HCT116 (cell line): Measurements from ENCODE around the gene NDUFS5. TPM values are rescaled to one million over a fixed set of nuclear protein-coding genes. Genes with fewer than 3 reads are reported as not detected.
"Not testable (repeated sequence)": the region's sequence is repeated elsewhere in the genome, so short reads cannot be mapped to it uniquely, and the experiment has no call there.

ENCODE experiments used
- ATAC-seq: fragments of 200-7000 bp; cut with Tn5 transposase; 2 replicates; pipeline ENCODE4 v1.9.1; 2020; ENCODE audit warnings: mild to moderate bottlenecking, moderate library complexity
- BruUV-seq: library from RNA; stranded (reverse); fragments of 400-500 nt; replicated peaks from 2 replicates; lab custom pipeline; 2021; lab: Mats Ljungman, UMichigan
- CTCF ChIA-PET: fragments of 300-600 bp; sonication (Branson Sonifier 250); formaldehyde crosslinking; loops from one replicate; lab custom pipeline; 2021; ENCODE audit warnings: antibody characterized with exemption; lab: Charles Lee
- POLR2A ChIA-PET: fragments of 300-600, 350-600 bp; sonication (Branson Sonifier 250); formaldehyde crosslinking; loops from one replicate; lab custom pipeline; 2021; ENCODE audit warnings: antibody characterized with exemption; lab: Charles Lee
- RAD21 ChIA-PET, 2 experiments: fragments of 300-600 bp; sonication (Branson Sonifier 250); formaldehyde crosslinking; loops; one replicate each; lab custom pipeline; 2023; ENCODE audit warnings: low total read pairs in 2 of 2; ENCODE audit not compliant: uncharacterized antibody in 2 of 2, unreplicated experiment in 2 of 2, low non-redundant PET in 1 of 2; lab: Charles Lee
- DNase-seq: peaks from one replicate; pipeline ENCODE4 v3.0.0-alpha.2; 2010; ENCODE audit warnings: low read depth, low spot score
- H2AFZ ChIP-seq: fragments of 200-600 bp; shearing (Covaris generic), sonication (generic); 2 replicates; pipeline ENCODE4 v1.6.1; 2017; ENCODE audit warnings: low read depth, mixed run types, mixed read lengths, antibody characterized with exemption, low read length; ENCODE audit not compliant: poor library complexity, severe bottlenecking
- H3K27ac ChIP-seq: 2 replicates; pipeline ENCODE4 v1.5.1; 2012; ENCODE audit warnings: low read depth, low read length
- H3K27me3 ChIP-seq: fragments of 200-600 bp; sonication (generic); 2 replicates; pipeline ENCODE4 v1.6.1; 2016; ENCODE audit warnings: mixed run types, low read length, mixed read lengths; ENCODE audit not compliant: insufficient read depth
- H3K36me3 ChIP-seq, 2 experiments: fragments of 200-500 bp in 1 of 2; fragments of 200-600 bp in 1 of 2; sonication (Bioruptor generic) in 1 of 2; sonication (generic) in 1 of 2; 2 replicates each; pipeline versions ENCODE4 v1.5.1 to v1.6.1; 2014 to 2016; ENCODE audit warnings: low read length in 2 of 2, inconsistent platforms in 1 of 2, mixed read lengths in 1 of 2, mixed run types in 1 of 2; ENCODE audit not compliant: insufficient read depth in 2 of 2, control insufficient read depth in 1 of 2
- H3K4me1 ChIP-seq, 2 experiments: fragments of 200-600 bp in 1 of 2; sonication (generic) in 1 of 2; 2 replicates each; pipeline versions ENCODE4 v1.5.1 to v1.6.1; 2012 to 2017; ENCODE audit warnings: low read length in 2 of 2, inconsistent platforms in 1 of 2, mild to moderate bottlenecking in 1 of 2, mixed read lengths in 1 of 2, mixed run types in 1 of 2, moderate library complexity in 1 of 2; ENCODE audit not compliant: insufficient read depth in 2 of 2, control insufficient read depth in 1 of 2
- H3K4me2 ChIP-seq: fragments of 200-600 bp; sonication (generic); 2 replicates; pipeline ENCODE4 v1.6.1; 2017; ENCODE audit warnings: mixed run types, low read length, mixed read lengths
- H3K4me3 ChIP-seq, 2 experiments: fragments of 200-600 bp in 1 of 2; sonication (generic) in 1 of 2; replicated peaks in 1 of 2; 2 replicates each; pipeline ENCODE4 v1.5.1; 2011 to 2016; ENCODE audit warnings: low read length in 2 of 2, control low read depth in 1 of 2, low read depth in 1 of 2, mild to moderate bottlenecking in 1 of 2, mixed read lengths in 1 of 2, mixed run types in 1 of 2
- H3K79me2 ChIP-seq: fragments of 200-600 bp; sonication (generic); 2 replicates; pipeline ENCODE4 v1.6.1; 2017; ENCODE audit warnings: mild to moderate bottlenecking, mixed run types, low read length, moderate library complexity, mixed read lengths; ENCODE audit not compliant: insufficient read depth
- H3K9ac ChIP-seq: fragments of 200-600 bp; sonication (generic); 2 replicates; pipeline ENCODE4 v1.6.1; 2016; ENCODE audit warnings: low read length, mixed read lengths
- H3K9me2 ChIP-seq: fragments of 200-600 bp; sonication (generic), shearing (Covaris generic); 2 replicates; pipeline ENCODE4 v1.6.1; 2017; ENCODE audit warnings: mixed run types, mild to moderate bottlenecking, moderate library complexity; ENCODE audit not compliant: insufficient read depth
- H3K9me3 ChIP-seq, 2 experiments: fragments of 200-500 bp in 1 of 2; fragments of 200-600 bp in 1 of 2; sonication (Bioruptor generic) in 1 of 2; sonication (generic) in 1 of 2; 2 replicates each; pipeline ENCODE4 v1.6.1; 2014 to 2017; ENCODE audit warnings: low read length in 2 of 2, mixed read lengths in 2 of 2, inconsistent platforms in 1 of 2, low read depth in 1 of 2, mild to moderate bottlenecking in 1 of 2, mixed run types in 1 of 2, moderate library complexity in 1 of 2; ENCODE audit not compliant: control insufficient read depth in 1 of 2, insufficient read depth in 1 of 2
- H4K20me1 ChIP-seq: fragments of 200-600 bp; sonication (generic), shearing (Covaris generic); 2 replicates; pipeline ENCODE4 v1.6.1; 2017; ENCODE audit warnings: mixed run types, mild to moderate bottlenecking, moderate library complexity; ENCODE audit not compliant: insufficient read depth
- ATF3 ChIP-seq: IDR thresholded peaks from 2 replicates; pipeline ENCODE4 v1.6.1; 2012
- CEBPB ChIP-seq: IDR thresholded peaks from 2 replicates; pipeline ENCODE4 v1.6.1; 2012; ENCODE audit warnings: low read depth
- ELF1 ChIP-seq: IDR thresholded peaks from 2 replicates; pipeline ENCODE4 v1.6.1; 2012; ENCODE audit warnings: low read depth, borderline replicate concordance
- EZH2phosphoT487 ChIP-seq: fragments of 200-600 bp; IDR thresholded peaks from 2 replicates; pipeline ENCODE4 v1.6.1; 2018; ENCODE audit warnings: antibody characterized with exemption, borderline replicate concordance
- POLR2AphosphoS5 ChIP-seq: IDR thresholded peaks from 2 replicates; pipeline ENCODE4 v1.6.1; 2011; ENCODE audit warnings: mild to moderate bottlenecking, low read depth, low read length, moderate library complexity
- TCF7L2 ChIP-seq: IDR thresholded peaks from 2 replicates; pipeline ENCODE4 v1.7.0; 2011; ENCODE audit warnings: borderline replicate concordance, inconsistent platforms; ENCODE audit not compliant: insufficient read depth, insufficient read length; ENCODE audit errors: extremely low read depth
- ZFX ChIP-seq: fragments of 450-650 bp; IDR thresholded peaks from 2 replicates; pipeline ENCODE4 v1.6.1; 2017
- ZNF274 ChIP-seq: fragments of 200-500 bp; sonication (Bioruptor generic); IDR thresholded peaks from 2 replicates; pipeline ENCODE4 v1.6.1; 2014; ENCODE audit warnings: mild to moderate bottlenecking, low read depth, low read length, inconsistent platforms
- intact Hi-C: fragments of 100-400 bp; cut with micrococcal nuclease; formaldehyde crosslinking; loops from 2 replicates; pipeline ENCODE4 v1.10.0; 2022
- total RNA-seq: library from RNA; stranded (reverse); gene quantifications from one replicate; pipeline ENCODE4 v1.2.1, GENCODE V29; 2021; ENCODE audit not compliant: unreplicated experiment
- TF ChIP-seq, protein P1 (sequence below): IDR thresholded peaks from 2 replicates; pipeline ENCODE4 v1.6.1; 2012

NDUFS5 gene
- total RNA-seq, 1 experiment from 2014 or later, result 263 TPM

DNA sequence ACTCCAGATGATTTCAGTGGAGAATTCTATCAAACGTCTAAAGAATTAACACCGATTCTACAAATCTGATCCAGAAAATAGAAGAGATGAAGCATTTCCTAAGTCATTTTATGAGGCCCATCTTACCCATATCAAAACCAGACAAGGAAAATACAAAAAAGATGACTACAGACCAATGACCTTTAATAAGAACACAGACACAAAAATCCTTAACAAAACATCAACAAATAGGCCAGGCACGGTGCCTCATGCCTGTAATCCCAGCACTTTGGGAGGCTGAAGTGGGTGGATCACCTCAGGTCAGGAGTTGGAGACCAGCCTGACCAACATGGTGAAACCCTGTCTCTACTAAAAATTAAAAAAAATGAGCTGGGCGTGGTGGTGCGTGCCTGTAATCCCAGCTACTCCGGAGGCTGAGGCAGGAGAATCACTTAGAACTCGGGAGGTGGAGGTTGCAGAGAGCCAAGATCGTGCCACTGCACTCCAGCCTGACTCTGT lies 29.1 kb downstream of the NDUFS5 start:
- H4K20me1 ChIP-seq, H3K4me3 ChIP-seq, ATAC-seq, H3K9me3 ChIP-seq, RAD21 ChIA-PET, POLR2A ChIA-PET, H3K27ac ChIP-seq, H3K27me3 ChIP-seq, BruUV-seq, CTCF ChIA-PET, H3K9ac ChIP-seq, intact Hi-C loops, H2AFZ ChIP-seq, H3K36me3 ChIP-seq, H3K79me2 ChIP-seq, DNase-seq, H3K4me1 ChIP-seq, H3K4me2 ChIP-seq, H3K9me2 ChIP-seq: not testable (repeated sequence)

DNA sequence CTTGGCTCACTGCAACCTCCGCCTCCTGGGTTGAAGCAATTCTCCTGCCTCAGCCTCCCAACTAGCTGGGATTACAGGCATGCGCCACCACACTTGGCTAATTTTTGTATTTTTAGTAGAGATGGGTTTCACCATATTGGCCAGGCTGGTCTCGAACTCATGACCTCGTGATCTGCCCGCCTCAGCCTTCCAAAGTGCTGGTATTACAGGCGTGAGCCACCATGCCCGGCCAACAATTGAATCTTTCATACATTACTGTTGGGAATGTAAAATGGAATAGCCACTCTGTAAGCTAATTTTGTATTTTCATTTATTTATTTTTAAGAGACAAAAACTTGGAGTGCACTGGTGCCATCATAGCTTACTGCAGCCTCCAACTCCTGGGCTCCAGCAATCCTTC lies 35.4 kb downstream of the NDUFS5 start:
- H3K79me2 ChIP-seq, BruUV-seq, H3K36me3 ChIP-seq, H3K4me1 ChIP-seq, H3K9me2 ChIP-seq, H3K9me3 ChIP-seq, H3K27me3 ChIP-seq, CTCF ChIA-PET, DNase-seq, H3K27ac ChIP-seq, H2AFZ ChIP-seq, H3K9ac ChIP-seq, RAD21 ChIA-PET, H4K20me1 ChIP-seq, H3K4me2 ChIP-seq, intact Hi-C loops, ATAC-seq, H3K4me3 ChIP-seq: not testable (repeated sequence)
- POLR2A ChIA-PET, result interaction anchor here (0.8 kb wide), 1 partner anchor 14 kb away, joined by 3 read pairs; no protein-coding TSS in a partner anchor

DNA sequence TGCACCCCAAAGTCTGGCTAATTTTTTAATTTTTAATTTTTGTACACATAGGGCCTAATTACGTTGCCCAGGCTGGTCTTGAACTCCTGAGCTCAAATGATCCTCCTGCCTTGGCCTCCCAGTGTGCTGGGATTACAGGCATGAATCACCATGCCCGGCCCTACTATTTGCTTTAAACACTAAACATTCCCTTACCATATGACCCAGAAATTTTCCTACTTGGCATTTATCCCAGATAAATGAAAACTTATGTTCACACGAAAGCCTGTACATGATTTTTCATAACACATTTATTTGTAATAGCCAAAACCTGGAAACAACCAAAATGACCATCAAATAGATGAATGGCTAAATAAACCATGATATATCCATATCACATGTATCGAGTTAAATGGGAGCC lies 35.8 kb downstream of the NDUFS5 start:
- Histone ChIP-seq H4K20me1 (no peaks in the 10 kb centered on the region), H3K27ac (no peak overlapping the region), H3K4me2 (no peak overlapping the region), H3K9ac (no peak overlapping the region), H2AFZ (no peak overlapping the region), H3K4me3 (no peak overlapping the region), H3K9me3 (no peaks in the 10 kb centered on the region), H3K4me1 (peaks cover 0 to 2% of the 10 kb centered on the region in 2 experiments; a peak in 1 of 4 replicates), H3K27me3 (no peaks in the 10 kb centered on the region), H3K36me3 (no peaks in the 10 kb centered on the region), H3K9me2 (no peaks in the 10 kb centered on the region), H3K79me2 (no peaks in the 10 kb centered on the region)
- ChIA-PET CTCF (interaction anchor here (0.6 kb wide), 1 partner anchor 218 kb away, joined by 3 read pairs; no protein-coding TSS in a partner anchor), RAD21 (no interaction called here), POLR2A (interaction anchor here (0.8 kb wide), 1 partner anchor 14 kb away, joined by 3 read pairs; no protein-coding TSS in a partner anchor)
- intact Hi-C loops, result no loop called here
- ATAC-seq, result no peak
- no peak for DNase-seq
- BruUV-seq, result no TSS peak
- TF ChIP-seq ATF3 (no peak), EZH2phosphoT487 (no peak), CEBPB (no peak), ELF1 (no peak), ZNF274 (no peak), ZFX (no peak), POLR2AphosphoS5 (no peak), TCF7L2 (no peak)
- TF ChIP-seq, protein P1, sequence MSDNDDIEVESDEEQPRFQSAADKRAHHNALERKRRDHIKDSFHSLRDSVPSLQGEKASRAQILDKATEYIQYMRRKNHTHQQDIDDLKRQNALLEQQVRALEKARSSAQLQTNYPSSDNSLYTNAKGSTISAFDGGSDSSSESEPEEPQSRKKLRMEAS, result no peak
